Vagina (tissue), 2 donors: ENCODE data around the gene UBR4. TPM values are rescaled to one million over a fixed set of nuclear protein-coding genes. Genes with fewer than 3 reads are reported as not detected.

Experiments used
- DNase-seq, 2 donors: peaks; one replicate each; pipeline ENCODE4 v3.0.0-alpha.2; 2017; ENCODE audit errors: extremely low spot score in 2 of 2
- H3K27ac ChIP-seq: fragments of 200-600 bp; sonication (generic); one replicate; pipeline ENCODE4 v1.5.1; 2019
- H3K27me3 ChIP-seq: fragments of 200-600 bp; sonication (generic); one replicate; pipeline ENCODE4 v1.5.1; 2019
- H3K36me3 ChIP-seq, 2 donors: fragments of 200-600 bp; sonication (generic); one replicate each; pipeline ENCODE4 v1.5.1; 2017 to 2019
- H3K4me1 ChIP-seq: fragments of 200-600 bp; sonication (generic); one replicate; pipeline ENCODE4 v1.5.1; 2019
- H3K4me3 ChIP-seq, 2 donors: fragments of 200-600 bp; sonication (generic); 1 replicate in 1 of 2; 2 replicates in 1 of 2; pipeline ENCODE4 v1.5.1; 2016 to 2019
- H3K9me3 ChIP-seq: fragments of 200-600 bp; sonication (generic); one replicate; pipeline ENCODE4 v1.5.1; 2019
- POLR2A ChIP-seq, 2 donors: fragments of 450-650 bp; IDR thresholded peaks; one replicate each; pipeline ENCODE4 v1.6.1; 2017; ENCODE audit warnings: antibody characterized with exemption in 2 of 2, mild to moderate bottlenecking in 2 of 2, moderate library complexity in 2 of 2
- POLR2AphosphoS5 ChIP-seq, 2 donors: sonication (generic); formaldehyde crosslinking; IDR thresholded peaks; one replicate each; pipeline ENCODE4 v1.9.0; 2017; ENCODE audit warnings: antibody characterized with exemption in 2 of 2, mild to moderate bottlenecking in 2 of 2, low read depth in 1 of 2; ENCODE audit not compliant: insufficient read depth in 1 of 2
- intact Hi-C: fragments of 100-400 bp; cut with DNase I; formaldehyde crosslinking; loops from one replicate; pipeline ENCODE4 v1.15.1; 2023
- total RNA-seq: library from RNA; depleted of rRNA; stranded (reverse); fragments of >200 nt; gene quantifications from one replicate; pipeline ENCODE4 v1.2.3, GENCODE V29; 2016
- TF ChIP-seq, protein P1 (sequence below), 3 experiments: fragments of 450-650 bp in 2 of 3; fragments of 200-600 bp in 1 of 3; sonication (generic) in 1 of 3; IDR thresholded peaks; one replicate each; pipeline ENCODE4 v1.5.1; 2017 to 2019; ENCODE audit warnings: antibody characterized with exemption in 3 of 3, mild to moderate bottlenecking in 2 of 3, moderate library complexity in 2 of 3

UBR4 gene
- total RNA-seq, 1 donor from 2014 or later, result 157 TPM

DNA sequence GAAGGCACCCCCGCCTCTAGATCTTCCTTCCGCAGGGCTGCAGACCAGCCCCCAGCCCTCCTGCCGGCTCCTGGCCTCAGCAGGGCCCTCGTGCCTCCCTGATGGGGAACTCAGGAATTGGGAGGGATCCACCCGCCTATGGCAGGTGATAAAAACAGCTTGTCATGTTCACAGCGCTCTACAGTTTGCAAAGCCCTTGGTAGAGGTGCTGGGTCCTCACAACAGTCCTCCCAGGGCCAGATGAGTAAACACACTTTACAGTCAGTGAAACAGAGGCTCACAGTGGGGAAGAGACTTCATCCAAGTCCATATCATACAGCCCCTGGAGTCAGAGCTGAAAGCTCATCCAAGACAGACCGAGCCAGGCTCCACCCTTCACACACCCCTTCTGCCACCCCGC lies 156.6 kb downstream of the UBR4 start:
- no peaks in the 10 kb centered on the region for H3K36me3 ChIP-seq
- H3K27ac ChIP-seq, result no peak overlapping the region
- DNase-seq, result no peak
- no peaks in the 10 kb centered on the region for H3K4me1 ChIP-seq
- no peak for TF ChIP-seq POLR2AphosphoS5 (IDR thresholded peaks at IDR 0.05; ENCODE audit: insufficient read depth in 1 of 2, low read depth in 1 of 2)
- TF ChIP-seq, protein P1, sequence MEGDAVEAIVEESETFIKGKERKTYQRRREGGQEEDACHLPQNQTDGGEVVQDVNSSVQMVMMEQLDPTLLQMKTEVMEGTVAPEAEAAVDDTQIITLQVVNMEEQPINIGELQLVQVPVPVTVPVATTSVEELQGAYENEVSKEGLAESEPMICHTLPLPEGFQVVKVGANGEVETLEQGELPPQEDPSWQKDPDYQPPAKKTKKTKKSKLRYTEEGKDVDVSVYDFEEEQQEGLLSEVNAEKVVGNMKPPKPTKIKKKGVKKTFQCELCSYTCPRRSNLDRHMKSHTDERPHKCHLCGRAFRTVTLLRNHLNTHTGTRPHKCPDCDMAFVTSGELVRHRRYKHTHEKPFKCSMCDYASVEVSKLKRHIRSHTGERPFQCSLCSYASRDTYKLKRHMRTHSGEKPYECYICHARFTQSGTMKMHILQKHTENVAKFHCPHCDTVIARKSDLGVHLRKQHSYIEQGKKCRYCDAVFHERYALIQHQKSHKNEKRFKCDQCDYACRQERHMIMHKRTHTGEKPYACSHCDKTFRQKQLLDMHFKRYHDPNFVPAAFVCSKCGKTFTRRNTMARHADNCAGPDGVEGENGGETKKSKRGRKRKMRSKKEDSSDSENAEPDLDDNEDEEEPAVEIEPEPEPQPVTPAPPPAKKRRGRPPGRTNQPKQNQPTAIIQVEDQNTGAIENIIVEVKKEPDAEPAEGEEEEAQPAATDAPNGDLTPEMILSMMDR (IDR thresholded peaks at IDR 0.05), result no peak
- TF ChIP-seq POLR2A (IDR thresholded peaks at IDR 0.05), result no peak
- intact Hi-C loops, result no loop called here
- no peaks in the 10 kb centered on the region for H3K9me3 ChIP-seq
- no peaks in the 10 kb centered on the region for H3K27me3 ChIP-seq
- H3K4me3 ChIP-seq, result no peak overlapping the region

DNA sequence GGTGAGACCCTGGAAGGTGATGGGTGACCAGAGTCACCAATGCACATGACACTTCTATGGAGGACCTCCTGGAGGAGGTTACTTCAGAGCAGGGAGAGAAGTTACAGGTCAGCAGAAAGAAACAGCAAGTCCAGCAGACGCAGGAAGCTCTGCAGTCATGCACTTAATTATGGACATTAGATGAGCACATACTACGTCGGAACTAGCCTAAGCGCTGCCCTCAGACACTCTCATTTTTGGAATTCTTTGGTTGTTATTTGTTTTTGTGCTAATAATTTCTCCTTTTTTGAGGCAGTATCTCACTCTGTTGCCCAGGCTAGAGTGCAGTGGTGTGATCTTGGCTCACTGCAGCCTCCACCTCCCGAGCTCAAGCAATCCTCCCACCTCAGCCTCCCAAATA lies 160.3 kb downstream of the UBR4 start:
- Histone ChIP-seq H3K4me3 (no peak overlapping the region), H3K9me3 (no peaks in the 10 kb centered on the region), H3K27me3 (no peaks in the 10 kb centered on the region), H3K4me1 (no peaks in the 10 kb centered on the region), H3K36me3 (no peaks in the 10 kb centered on the region), H3K27ac (no peak overlapping the region)
- DNase-seq, result no peak
- intact Hi-C loops, result no loop called here
- TF ChIP-seq, protein P1 (IDR thresholded peaks at IDR 0.05), result no peak
- TF ChIP-seq POLR2A (IDR thresholded peaks at IDR 0.05) (no peak), POLR2AphosphoS5 (IDR thresholded peaks at IDR 0.05; ENCODE audit: insufficient read depth in 1 of 2, low read depth in 1 of 2) (no peak)

DNA sequence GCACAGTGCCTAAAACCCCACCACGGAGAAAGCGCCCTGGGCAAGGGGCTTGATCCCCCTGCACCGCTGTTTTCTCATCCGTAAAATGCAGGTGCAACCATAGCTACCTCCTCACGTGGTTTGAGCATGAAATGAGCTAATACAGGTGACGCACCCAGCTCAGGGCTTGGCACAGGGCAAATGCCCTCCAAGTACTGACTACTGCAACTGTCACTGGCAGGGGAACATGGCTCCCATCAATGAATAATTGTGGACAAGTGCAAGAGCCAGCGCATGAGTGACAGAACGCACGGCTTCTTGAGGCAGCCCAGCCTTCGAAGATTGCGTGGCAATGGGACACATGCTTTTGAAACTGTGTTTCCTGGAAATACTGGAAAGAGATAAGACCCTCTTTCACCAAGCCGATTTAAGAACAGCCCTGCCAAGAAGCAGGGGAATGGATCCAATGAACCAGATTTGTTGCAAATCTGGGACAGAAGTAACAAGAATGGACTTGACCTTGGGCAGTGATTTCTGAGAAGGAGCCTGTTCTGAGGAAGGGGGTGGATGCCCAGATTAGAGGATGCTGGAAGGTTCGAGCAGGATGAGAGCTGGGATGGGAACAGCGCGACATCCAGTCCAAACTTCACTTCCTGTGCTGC lies 160.8 kb downstream of the UBR4 start:
- Histone ChIP-seq H3K36me3 (no peaks in the 10 kb centered on the region), H3K4me1 (no peaks in the 10 kb centered on the region), H3K27ac (no peak overlapping the region), H3K9me3 (no peaks in the 10 kb centered on the region), H3K27me3 (no peaks in the 10 kb centered on the region), H3K4me3 (no peak overlapping the region)
- no peak for TF ChIP-seq POLR2AphosphoS5 (IDR thresholded peaks at IDR 0.05; ENCODE audit: insufficient read depth in 1 of 2, low read depth in 1 of 2)
- TF ChIP-seq, protein P1 (IDR thresholded peaks at IDR 0.05), result no peak
- no peak for TF ChIP-seq POLR2A (IDR thresholded peaks at IDR 0.05)
- no peak for DNase-seq
- intact Hi-C loops, result no loop called here

DNA sequence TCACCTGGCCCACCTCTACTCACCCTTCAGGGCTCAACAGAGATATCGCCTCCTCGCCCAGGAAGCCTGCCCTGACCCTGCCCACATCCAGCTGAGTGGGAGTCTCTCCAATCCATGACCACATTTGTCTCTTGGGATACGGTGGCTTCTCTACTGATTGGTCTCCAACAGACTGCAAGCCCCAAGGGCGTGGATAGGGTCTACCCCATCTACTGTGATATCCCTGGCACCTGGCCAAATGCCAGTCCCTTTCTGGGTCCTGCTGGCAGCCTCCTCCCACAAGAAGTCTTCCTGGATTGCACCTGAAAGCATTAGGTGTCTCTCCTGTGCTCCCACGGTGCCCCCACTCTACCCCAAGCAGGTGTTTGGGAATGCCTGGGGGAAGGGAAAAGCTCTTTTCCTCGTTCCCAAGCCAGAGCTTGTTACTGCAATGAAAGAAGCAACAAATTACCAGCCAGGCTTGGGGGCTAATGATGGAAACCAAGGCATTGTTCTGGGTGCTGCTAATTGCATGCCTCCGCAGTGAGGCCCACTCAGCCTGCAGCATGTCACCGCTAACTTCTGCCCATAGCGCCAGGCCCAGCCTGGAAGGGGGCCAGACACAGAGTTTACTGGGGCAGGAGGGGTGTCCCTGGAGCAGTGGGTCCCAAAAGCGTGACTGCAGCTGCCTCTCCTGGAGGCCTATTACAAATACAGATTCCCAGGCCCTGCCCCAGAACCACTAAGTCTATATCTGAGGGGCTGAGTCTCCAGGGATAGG lies 162.9 kb downstream of the UBR4 start:
- TF ChIP-seq, protein P1 (IDR thresholded peaks at IDR 0.05), result no peak
- TF ChIP-seq POLR2A (IDR thresholded peaks at IDR 0.05), result no peak
- Histone ChIP-seq H3K36me3 (no peaks in the 10 kb centered on the region), H3K4me1 (no peaks in the 10 kb centered on the region), H3K27ac (no peak overlapping the region), H3K27me3 (no peaks in the 10 kb centered on the region), H3K4me3 (no peak overlapping the region), H3K9me3 (no peaks in the 10 kb centered on the region)
- no peak for DNase-seq
- intact Hi-C loops, result no loop called here
